Stimulated activated CD8-positive, alpha-beta memory T cell treated with anti-CD3 and anti-CD28 coated beads, Interleukin-15, amount 100 ng/mL, for 4 hours (primary cell): ENCODE results near the gene SLC12A5.
A peak's percentile ranks its signal among the peaks of the same experiment; 100 is the strongest.
"Not testable (repeated sequence)": the region's sequence is repeated elsewhere in the genome, so short reads cannot be mapped to it uniquely, and the experiment has no call there.

ENCODE experiments used
- DNase-seq, 2 donors: peaks; one replicate each; pipeline ENCODE4 v3.0.0-alpha.2; 2020; ENCODE audit warnings: low read depth in 2 of 2

Gene SLC12A5

DNA sequence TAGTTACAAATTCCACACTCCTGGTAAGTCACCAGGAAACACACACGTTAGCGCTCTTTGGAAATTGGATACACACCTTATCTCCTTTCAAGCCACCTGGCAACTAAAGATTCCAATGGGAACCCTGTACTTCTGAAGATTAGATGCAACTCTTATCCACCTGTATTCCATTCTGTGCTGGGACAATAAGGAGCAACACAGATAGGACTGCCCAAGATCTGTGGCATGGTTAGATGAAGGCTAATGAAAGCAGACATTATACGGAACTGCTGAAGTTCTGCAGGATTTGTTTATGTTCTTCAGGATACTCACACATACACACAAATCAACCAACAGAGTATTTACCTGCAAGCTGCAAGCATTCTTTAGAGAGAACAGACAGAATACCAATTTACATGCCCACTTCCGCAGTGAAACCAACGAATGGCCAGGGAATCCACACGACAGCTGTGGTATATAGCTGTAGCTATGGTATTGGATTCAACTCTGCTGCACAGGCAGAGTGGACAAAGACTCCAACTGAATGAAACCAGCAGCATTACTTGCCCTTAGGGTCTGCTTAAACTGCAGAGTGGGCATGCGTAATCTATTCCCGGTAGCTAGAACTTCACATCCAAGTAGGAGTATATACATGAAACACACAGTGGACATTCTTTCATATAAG is 48.8 kb downstream of the SLC12A5 start:
- DNase-seq, result no peak

DNA sequence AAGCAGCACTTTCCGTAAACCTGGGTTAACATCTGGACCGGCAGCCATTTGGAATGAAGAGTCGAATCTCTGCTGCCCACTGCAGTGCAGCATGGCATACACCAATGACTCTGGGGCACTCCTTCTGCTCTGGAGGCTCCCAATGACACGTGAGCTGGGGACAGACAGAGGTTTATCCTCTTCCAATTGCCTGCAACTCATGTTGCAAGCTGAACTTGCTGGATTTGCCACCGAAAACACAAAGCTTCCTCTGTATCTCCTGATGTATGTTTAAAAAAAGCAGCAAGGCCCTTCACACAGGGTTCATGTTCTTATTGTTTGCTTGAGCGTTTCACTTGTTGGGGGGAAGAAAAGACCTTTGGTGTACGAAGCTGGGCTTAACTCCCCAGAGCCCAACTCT is 49.9 kb downstream of the SLC12A5 start:
- DNase-seq, result no peak

DNA sequence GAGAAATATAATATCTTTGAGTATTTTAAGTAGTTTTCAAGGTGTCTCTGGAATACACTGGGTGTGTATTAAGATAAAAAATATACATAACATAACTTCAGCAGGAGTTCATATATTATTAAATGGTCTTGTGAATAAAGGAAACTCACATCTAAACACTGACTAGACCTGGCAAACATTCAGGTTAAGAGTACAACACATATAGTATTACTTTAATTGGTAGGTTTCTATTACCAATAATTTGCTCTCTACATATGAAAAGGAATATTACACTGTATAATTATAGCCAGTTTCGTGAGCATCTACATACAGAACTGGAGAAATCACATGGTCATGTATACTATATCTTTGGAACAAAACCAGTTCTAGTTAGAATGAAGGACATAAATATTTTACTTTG is 52.1 kb downstream of the SLC12A5 start:
- no peak for DNase-seq

DNA sequence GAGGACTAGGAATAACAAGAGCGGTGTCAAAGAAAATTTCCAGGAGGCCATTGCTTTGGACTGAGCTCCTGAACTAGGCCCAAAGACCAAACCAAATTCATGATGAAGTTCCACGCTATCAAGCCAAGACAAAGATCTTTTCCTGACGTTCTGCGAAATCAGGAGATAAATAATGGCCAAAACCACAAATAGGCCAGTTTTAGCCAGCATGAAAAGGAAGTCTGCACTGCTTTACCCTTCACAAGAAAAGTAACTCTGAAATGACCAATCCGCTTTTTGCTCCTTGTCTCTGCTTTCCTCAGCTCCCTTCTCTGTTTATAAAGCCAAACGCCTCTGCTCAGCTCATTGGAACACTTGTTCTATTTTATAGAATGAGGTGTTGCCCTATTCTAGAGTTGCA is 54.1 kb downstream of the SLC12A5 start:
- DNase-seq, result no peak

DNA sequence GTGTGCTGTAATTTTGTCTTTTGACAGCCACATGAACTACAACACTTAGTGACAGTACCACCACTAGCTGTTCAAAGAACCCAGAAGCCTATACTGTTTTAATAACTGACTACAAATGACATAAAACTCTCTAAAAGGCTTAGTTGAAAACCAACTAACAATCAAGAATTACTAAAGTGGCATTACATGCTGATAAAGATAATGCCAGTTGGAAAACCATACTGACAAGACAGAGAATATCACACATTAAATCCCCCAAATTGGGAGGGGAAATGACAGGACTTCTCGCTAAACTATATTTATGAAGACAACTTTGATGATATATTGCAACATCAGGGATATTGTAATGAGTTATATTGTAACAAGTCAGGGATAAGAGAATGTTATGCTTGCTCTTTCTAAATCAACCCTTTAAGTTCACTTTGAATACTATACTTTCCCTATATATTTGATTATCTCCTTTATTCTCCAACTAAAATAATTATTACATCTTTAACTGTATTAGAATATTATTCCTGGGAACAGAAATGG is 54.6 kb downstream of the SLC12A5 start:
- DNase-seq, result no peak

DNA sequence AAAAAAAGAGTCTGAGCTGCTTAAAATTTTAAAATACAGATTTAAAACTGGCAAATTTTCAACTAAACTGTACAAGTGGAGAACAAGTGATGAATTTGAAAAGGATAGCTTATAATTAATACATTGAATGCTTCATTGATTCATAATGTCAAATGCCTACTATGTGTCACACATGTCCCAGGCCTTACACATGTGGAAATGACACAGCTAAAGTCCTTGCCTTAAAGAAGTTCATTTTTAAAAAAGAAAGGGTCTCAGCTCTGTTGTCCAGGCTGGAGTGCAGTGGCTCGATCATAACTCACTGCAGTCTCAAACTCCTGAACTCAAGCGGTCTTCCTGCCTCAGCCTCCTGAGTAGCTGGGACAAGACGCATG is 55.8 kb downstream of the SLC12A5 start:
- DNase-seq, result no peak

DNA sequence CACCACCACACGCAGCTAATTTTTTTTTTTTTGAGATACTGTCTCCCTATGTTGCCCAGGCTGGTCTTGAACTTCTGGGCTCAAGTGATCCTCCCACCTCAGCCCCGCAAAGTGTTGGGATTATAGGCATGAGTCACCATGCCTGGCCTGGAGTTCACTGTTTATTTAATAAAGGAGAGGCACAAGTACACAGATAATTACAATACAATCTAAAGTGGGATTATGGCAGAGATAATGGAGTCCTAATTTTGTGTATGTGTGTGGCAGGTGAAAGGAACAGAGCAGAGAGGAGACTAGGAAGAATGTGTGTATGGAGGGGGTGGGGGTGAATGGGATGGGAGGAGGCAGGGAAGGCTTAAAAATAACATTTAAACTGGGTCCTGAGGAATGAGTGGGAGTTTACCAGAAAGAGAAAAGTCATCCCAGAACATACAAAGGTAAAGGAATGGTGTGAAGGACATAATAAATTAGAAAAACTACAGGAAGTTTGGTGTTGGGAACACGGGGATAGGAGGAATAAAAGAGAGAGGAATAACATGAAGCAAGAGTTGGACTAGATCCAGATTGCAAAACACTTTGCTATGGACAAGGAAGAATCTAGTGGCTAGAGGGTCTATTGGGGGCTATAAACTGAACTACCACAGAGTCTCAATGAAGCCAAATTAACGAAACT is 56.3 kb downstream of the SLC12A5 start:
- DNase-seq, result no peak

DNA sequence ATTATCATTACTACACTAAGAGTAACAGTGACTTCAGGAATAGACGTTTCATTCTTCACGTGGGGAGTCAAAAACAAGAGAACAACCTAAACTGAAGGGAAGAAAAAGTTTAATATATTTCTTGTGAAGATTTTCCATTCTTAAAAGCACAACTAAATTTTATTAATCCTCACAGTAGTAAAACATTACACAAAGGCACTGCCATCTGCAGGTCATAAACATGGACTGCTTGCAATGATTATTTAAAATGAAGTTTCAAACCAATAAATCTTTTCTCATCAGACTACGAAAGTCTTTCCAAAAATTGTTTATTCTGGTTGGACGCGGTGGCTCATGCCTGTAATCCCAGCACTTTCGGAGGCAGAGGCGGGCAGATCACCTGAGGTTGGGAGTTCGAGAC is 58.1 kb downstream of the SLC12A5 start:
- DNase-seq, result no peak

DNA sequence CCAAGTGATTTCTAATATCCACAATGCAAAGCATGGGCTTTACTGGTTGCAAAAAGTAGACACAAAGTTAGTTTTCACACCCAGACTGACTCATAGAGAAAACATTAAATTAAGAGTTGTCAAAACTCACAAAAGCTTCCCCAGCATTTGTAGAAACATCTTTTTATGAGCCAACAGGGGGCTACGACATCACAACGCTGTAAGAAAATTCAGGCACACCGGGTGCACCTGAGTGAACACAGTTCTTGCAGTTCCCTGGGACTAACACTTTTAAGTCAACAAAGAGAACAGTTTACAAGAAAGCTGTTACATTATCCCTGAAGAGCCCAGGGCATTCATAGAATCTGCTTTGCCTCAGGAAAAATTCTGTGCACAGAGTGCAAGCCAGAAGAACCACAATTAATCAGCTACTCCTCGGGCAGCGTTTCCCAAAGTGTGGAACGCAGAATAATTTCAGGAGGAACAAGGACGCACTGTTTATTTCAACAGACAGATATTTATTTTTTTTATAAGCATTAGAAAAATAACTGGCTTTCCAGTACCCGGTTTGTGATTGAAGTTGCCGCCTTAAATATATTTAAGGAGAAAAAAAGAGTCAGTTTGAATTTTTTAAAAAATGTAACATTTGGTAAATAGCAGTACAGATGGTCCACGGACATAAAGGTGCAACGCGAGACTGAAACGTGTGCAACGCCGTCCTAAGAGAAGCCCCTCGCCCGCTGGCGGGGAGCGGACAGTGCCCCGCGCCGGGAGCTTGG is 59.6 kb downstream of the SLC12A5 start:
- DNase-seq, result no peak

DNA sequence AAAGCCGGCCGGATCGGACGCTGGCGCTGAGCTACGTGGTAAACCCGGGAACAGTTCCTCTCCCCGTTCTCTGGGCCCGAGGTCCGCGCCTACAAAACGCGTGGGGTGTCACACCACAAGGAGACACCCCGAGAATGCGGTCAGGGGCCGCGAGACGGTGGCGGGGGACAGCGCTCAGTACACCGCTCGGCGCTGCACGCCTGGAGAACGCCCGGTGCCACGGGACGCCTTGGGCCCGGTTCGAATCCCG is 60.1 kb downstream of the SLC12A5 start:
- no peak for DNase-seq

DNA sequence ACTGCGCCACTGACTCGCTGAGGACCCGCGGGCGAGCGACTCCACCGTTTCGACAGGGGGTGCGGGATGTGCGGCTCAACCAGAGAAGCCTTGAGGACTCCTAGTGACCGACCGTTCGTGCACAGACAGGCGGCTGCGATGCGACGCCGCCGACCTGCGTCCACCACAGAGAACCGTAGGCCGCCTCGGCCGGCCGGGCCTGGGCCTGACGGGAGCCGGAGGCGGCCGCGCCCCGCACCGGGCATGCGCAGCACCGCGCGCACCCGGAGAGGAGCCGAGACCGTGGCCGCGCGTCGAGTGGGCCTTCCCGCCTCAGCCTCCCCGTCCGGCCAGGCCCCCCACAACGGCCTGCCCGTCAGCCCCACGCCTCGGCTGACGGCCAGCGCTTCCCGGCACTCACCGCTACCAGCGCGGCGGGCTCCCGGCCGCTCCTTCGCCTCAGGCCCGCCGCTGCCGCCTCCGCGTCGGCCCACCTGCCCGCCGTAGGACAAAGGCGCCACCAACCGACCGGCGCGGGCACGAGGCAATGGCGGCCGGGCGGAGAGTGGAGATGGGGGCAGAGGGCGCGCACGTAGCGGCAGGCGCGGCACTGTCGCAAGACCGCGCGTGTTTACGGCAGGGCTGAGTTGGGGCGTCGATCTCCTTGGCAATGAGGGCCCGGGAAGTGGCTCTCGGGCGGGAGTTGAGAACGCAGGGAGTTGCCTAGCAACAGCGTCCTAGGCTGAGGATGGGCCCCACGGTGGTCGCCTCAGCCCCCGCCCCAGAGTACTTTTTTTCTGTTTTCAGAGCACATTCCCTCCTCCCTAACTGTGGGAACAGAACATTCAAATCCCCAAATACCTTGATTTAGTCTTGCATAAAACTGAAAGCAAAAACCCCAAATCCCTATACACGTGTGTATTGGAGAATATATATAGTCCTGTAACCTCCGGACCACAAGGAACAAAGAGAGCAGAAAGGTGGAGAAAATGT is 60.7 kb downstream of the SLC12A5 start, which contains the start of gene NCOA5:
Gene NCOA5 (minus strand): TSS at position 546 of the 972 bp plus-strand sequence. CDS start 10,538 bp downstream, outside the sequence.
- DNase-seq, result peak; percentile 89 to 91

DNA sequence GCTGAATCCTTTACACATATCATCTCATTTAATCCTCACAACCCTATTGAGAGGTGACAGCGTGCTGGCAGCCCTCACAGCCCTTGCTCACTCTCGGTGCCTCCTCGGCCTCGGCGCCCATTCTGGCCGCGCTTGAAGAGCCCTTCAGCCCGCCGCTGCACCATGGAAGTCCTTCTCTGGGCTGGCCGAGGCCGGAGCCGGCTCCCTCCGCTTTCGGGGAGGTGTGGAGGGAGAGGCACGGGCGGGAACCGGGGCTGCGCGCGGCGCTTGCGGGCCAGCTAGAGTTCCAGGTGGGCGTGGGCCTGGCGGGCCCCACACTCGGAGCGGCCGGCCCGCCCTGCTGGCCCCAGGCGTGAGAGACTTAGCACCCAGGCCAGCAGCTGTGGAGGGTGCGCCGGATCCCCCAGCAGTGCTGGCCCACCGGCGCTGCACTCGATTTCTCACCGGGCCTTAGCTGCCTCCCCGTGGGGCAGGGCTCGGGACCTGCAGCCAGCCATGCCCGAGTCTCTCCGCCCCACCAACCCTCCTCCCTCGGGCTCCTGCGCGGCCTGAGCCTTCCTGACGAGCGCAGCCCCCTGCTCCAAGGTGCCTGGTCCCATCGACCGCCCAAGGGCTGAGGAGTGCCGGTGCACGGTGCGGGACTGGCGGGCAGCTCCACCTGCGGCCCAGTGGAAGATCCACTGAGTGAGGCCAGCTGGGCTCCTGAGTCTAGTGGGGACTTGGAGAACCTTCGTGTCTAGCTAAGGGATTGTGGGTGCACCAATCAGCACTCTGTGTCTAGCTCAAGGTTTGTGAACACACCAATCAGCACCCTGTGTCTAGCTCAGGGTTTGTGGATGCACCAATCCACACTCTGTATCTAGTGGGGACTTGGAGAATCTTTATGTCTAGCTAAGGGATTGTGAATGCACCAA is 62.9 kb downstream of the SLC12A5 start:
- DNase-seq, result not testable (repeated sequence)

DNA sequence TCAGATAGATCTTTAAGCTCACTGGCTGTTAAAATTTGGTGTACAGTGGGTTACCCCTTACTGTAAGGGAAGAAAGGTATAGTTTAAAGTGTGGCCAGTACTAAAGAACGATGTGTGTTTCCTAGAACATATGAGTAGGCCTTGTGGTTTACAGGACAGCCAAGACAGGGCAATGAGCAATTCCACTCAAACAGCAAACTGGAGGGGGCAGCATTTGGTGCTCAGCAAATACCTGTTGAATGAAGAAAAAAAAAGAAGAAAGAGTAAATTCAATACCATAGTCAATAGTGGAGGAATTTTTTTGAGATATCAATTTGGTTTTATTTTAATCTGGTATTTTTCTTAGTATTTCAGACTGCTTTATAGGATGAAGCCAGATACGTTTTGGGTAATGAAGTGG is 64.5 kb downstream of the SLC12A5 start:
- no peak for DNase-seq

DNA sequence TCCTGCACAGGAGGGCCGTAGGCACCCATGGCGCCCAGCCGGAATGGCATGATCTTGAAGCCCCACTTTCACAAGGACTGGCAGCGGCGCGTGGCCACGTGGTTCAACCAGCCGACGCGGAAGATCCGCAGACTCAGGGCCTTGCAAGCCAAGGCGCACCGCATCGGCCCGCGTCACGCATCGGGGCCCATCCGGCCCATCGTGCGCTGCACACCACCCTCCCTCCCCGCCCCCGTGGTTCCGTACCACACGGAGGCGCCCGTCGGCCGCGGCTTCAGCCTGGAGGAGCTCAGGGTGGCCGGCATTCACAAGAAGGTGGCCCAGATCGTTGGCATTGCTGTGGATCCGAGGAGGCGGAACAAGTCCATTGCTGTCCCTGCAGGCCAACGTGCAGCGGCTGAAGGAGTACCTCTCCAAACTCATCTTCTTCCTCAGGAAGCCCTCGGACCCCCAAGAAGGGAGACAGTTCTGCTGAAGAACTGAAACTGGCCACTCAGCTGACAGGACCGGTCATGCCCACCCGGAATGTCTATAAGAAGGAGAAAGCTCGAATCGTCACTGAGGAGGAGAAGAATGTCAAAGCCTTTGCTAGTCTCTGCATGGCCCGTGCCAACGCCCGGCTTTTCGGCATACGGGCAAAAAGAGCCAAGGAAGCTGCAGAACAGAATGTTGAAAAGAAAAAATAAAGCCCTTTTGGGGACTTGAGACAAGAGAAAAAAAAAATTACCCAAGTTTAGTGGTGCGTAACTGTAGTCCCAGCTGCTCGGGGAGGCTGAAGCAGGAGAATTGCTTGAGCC is 70.7 kb downstream of the SLC12A5 start:
- no peak for DNase-seq

DNA sequence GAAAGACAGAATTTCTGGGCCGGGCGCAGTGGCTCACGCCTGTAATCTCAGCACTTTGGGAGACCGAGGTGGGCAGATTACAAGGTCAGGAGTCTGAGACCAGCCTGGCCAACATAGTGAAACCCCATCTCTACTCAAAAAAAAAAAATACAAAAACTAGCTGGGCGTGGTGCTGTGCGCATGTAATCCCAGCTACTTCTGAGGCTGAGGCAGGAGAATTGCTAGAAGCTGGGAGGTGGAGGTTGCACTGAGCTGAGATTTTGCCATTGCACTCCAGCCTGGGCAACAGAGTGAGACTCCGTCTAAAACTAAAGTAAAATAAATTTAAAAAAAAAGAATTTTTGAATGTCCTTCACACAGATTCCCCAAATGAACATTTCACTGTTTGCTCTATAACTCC is 71.4 kb downstream of the SLC12A5 start:
- not testable (repeated sequence) for DNase-seq

DNA sequence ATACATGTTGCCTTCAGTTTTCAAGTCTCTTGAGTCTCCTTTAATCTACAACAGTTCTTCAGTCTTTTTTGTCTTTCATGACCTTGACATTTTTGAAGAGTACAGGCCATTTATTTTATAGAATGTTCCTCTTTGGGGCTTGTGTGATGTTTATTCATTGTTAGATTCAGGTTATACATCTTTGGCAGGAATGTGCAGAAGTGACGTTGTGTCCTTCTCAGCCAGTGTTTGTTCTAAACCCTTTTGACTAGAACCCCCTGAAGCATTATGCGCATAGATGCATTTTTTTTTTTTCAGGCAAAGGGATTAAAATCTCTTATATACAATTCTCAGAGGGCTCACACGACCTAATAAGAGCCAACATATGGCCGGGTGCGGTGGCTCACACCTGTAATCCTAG is 72.0 kb downstream of the SLC12A5 start:
- no peak for DNase-seq

DNA sequence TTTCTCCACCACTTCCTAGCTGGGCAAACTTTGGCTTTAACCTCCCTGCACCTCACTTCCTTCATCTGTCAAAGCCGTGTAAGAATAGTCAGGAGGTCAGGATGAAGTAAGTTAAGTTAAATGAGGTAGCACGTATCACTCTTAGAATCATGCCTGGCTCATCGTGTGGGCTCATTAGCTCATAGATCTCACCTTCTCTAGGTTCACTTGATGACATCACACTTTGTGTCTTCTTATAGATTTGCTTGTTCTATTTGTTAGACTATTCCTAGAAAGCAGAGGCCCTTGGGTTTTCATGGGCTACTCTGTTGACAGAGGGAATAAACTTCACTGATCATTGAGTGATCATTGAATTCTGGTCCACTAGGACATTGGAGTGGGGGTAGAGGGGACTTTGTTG is 72.9 kb downstream of the SLC12A5 start:
- no peak for DNase-seq

DNA sequence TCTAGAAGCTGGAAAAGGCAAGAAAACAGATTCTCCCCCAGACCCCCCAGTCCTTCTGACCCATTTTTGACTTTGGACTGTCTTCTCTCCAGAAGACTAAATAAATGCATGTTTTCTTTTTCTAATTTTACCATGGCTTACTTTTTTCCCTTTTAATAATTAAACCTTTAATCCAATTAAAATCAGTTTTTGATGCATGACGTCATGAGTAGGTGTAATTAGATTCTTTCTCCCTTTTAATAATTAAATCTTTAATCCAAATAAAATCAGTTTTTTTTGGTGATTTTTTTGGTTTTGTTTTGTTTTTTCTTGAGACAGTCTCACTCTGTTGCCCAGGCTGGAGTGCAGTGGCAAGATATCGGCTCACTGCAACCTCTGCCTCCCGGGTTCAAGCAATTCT is 73.9 kb downstream of the SLC12A5 start:
- DNase-seq, result no peak

DNA sequence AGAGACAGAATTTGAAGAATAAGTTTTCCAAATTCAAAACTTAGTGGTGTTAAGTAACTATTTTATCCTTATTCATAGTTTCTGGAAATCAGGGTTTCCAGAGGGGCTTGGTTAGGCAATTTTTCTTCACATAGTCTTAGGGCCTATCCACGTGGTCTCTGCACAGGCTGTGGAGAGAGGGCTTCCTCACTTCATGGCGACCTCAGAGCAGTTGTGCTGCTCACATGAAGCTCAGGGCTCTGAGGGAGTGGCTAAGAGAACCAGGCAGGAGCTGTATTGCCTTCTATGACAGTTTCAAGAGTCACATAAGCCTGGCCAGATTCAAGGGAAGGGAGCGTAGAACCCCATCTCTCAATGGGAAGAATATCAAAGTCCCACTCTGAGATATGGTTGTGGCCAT is 75.2 kb downstream of the SLC12A5 start:
- no peak for DNase-seq

DNA sequence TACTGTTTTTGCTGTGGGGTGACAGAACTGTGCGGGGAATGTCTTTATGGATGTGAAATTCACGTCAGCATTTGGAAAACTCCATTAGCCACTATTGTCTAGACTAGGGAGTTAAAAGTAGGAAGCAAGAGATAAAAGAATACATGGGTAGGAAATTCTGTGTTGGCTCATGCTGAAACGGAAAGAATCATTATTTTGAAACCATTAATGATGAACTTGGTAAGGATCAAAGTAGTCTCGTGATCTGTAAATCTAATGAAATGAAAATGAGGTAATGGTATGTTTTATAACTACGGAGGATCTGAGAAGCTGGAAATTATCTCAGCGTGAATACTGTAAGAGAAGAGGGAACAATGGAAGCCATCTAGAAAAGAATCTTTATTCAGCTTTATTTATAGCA is 78.0 kb downstream of the SLC12A5 start:
- DNase-seq, result no peak
